ENCODE results near the gene COLGALT1.
"Not testable (repeated sequence)": the region's sequence is repeated elsewhere in the genome, so short reads cannot be mapped to it uniquely, and the experiment has no call there.

The COLGALT1 gene

DNA sequence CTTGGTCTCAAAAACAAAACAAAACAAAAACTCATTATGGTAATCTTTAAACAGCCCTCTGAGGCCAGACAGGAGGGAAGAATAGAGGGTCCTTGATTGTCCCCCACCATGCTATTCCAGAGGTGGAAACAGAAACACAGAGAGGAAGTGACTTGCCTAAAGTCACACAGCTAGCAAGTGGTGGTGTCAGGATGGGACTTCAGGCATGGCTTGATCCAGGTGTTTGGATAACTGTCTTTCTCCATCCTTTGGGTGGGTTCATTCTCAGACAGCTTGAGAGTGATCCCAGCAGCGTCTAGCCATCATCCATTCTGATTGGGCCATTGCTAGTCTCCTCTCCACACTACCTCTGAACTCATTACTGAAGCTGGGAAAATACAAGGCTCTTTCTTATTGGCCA lies 12.5 kb downstream of the COLGALT1 start:
- Histone ChIP-seq H3K36me3 (ENCODE audit: control insufficient read depth, low read length) (peaks cover 63% of the 10 kb centered on the region), H3K9me2 (replicated peaks; ENCODE audit: control insufficient read depth, low read length) (no peaks in the 10 kb centered on the region), H3K27ac (ENCODE audit: low read depth, low read length) (no peak overlapping the region), H3K27me3 (ENCODE audit: control insufficient read depth, low read length) (no peaks in the 10 kb centered on the region), H3K79me2 (ENCODE audit: control insufficient read depth, low read length) (0 out of 2 replicates have a peak, but pooled peaks cover 3% of the 10 kb centered on the region), H3K4me3 (ENCODE audit: low read length) (no peak overlapping the region), H4K20me1 (ENCODE audit: control insufficient read depth, insufficient read depth, low read depth, low read length) (no peaks in the 10 kb centered on the region), H3K4me2 (ENCODE audit: low read length) (no peak overlapping the region), H3K9me3 (ENCODE audit: control insufficient read depth, insufficient read depth, low read length) (no peaks in the 10 kb centered on the region), H3K4me1 (ENCODE audit: control insufficient read depth, low read length) (no peaks in the 10 kb centered on the region), H3F3A (ENCODE audit: control insufficient read depth, insufficient read depth) (no peaks in the 10 kb centered on the region)
- no peak for TF ChIP-seq EZH2phosphoT487 (IDR thresholded peaks at IDR 0.05; ENCODE audit: borderline replicate concordance, low read length)
- TF ChIP-seq, protein P1, sequence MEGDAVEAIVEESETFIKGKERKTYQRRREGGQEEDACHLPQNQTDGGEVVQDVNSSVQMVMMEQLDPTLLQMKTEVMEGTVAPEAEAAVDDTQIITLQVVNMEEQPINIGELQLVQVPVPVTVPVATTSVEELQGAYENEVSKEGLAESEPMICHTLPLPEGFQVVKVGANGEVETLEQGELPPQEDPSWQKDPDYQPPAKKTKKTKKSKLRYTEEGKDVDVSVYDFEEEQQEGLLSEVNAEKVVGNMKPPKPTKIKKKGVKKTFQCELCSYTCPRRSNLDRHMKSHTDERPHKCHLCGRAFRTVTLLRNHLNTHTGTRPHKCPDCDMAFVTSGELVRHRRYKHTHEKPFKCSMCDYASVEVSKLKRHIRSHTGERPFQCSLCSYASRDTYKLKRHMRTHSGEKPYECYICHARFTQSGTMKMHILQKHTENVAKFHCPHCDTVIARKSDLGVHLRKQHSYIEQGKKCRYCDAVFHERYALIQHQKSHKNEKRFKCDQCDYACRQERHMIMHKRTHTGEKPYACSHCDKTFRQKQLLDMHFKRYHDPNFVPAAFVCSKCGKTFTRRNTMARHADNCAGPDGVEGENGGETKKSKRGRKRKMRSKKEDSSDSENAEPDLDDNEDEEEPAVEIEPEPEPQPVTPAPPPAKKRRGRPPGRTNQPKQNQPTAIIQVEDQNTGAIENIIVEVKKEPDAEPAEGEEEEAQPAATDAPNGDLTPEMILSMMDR (IDR thresholded peaks at IDR 0.05; ENCODE audit: low read depth, low read length, poor library complexity, severe bottlenecking) = no peak

DNA sequence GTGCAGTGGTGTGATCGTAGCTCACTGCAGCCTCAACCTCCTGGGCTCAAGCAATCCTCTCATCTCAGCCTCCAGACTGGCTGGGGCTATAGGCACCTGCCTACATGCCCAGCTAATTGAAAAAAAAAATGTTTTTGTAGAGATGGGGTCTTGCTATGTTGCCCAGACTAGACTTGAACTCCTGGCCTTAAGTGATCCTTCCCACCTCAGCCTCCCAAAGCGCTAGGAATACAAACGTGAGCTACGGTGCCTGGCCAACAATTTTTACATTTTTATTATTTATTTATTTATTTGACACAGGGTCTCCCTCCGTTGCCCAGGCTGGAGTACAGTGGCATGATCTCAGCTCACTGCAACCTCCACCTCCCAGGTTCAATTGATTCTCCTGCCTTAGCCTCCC lies 14.8 kb downstream of the COLGALT1 start:
- H3K27me3 ChIP-seq (ENCODE audit: control insufficient read depth, low read length); H3K4me2 ChIP-seq (ENCODE audit: low read length); H4K20me1 ChIP-seq (ENCODE audit: control insufficient read depth, insufficient read depth, low read depth, low read length); H3K4me1 ChIP-seq (ENCODE audit: control insufficient read depth, low read length); H3K79me2 ChIP-seq (ENCODE audit: control insufficient read depth, low read length); H3K9me3 ChIP-seq (ENCODE audit: control insufficient read depth, insufficient read depth, low read length); H3F3A ChIP-seq (ENCODE audit: control insufficient read depth, insufficient read depth); H3K4me3 ChIP-seq (ENCODE audit: low read length); H3K9me2 ChIP-seq (replicated peaks; ENCODE audit: control insufficient read depth, low read length); H3K27ac ChIP-seq (ENCODE audit: low read depth, low read length): not testable (repeated sequence)
- peaks cover 60% of the 10 kb centered on the region for H3K36me3 ChIP-seq (ENCODE audit: control insufficient read depth, low read length)

DNA sequence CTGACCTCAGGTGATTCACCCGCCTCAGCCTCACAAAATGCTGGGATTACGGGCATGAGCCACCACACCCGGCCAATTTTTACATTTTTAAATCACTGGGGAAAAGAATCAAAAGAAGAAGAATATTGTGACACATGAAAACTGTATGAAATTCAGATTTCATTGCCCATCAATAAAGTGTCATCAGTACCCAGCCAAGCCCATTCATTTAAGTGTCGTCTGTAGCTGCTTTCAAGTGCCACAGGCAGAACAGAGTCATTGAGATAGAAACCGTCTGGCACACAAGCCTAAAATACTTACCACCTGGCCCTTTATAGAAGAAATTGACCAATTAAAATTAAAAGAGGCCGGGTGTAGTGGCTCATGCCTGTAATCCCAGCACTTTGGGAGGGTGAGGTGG lies 15.3 kb downstream of the COLGALT1 start:
- no peak overlapping the region for H3K4me2 ChIP-seq (ENCODE audit: low read length)
- H3K9me2 ChIP-seq (replicated peaks; ENCODE audit: control insufficient read depth, low read length) = no peaks in the 10 kb centered on the region
- H4K20me1 ChIP-seq (ENCODE audit: control insufficient read depth, insufficient read depth, low read depth, low read length) = peaks cover 1% of the 10 kb centered on the region; the same call in 1 of the 2 replicates
- no peak overlapping the region for H3K4me3 ChIP-seq (ENCODE audit: low read length)
- H3K36me3 ChIP-seq (ENCODE audit: control insufficient read depth, low read length) = peaks cover 59% of the 10 kb centered on the region
- no peaks in the 10 kb centered on the region for H3K4me1 ChIP-seq (ENCODE audit: control insufficient read depth, low read length)
- no peak for TF ChIP-seq EZH2phosphoT487 (IDR thresholded peaks at IDR 0.05; ENCODE audit: borderline replicate concordance, low read length)
- TF ChIP-seq, protein P1 (IDR thresholded peaks at IDR 0.05; ENCODE audit: low read depth, low read length, poor library complexity, severe bottlenecking) = no peak
- H3F3A ChIP-seq (ENCODE audit: control insufficient read depth, insufficient read depth) = peaks cover 3% of the 10 kb centered on the region; the same call in 1 of the 2 replicates
- no peaks in the 10 kb centered on the region for H3K27me3 ChIP-seq (ENCODE audit: control insufficient read depth, low read length)
- H3K9me3 ChIP-seq (ENCODE audit: control insufficient read depth, insufficient read depth, low read length) = no peaks in the 10 kb centered on the region
- H3K79me2 ChIP-seq (ENCODE audit: control insufficient read depth, low read length) = peaks cover 6% of the 10 kb centered on the region; the same call in 1 of the 2 replicates
- H3K27ac ChIP-seq (ENCODE audit: low read depth, low read length) = no peak overlapping the region

DNA sequence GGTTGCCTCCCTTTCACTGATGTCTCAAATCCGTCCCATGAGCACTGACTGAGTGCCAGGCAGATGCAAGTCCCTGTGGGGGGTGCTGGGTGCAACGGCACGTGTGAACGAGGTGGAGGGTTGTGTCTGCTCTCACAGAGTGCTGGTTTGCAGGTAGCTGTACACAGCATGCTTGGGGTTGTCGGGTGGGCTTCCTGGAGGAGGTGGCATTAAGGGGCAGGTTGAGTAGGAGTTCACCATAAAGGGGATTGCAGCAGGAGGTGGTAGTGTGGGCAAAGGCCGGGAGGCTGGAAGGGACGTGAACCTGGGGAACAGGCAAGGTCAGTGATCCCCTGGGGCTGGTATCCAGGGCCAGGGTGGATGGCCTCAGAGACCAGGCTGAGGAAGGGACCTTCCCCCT lies 17.2 kb downstream of the COLGALT1 start:
- H3F3A ChIP-seq (ENCODE audit: control insufficient read depth, insufficient read depth) = peaks cover 3% of the 10 kb centered on the region; the same call in 1 of the 2 replicates
- no peaks in the 10 kb centered on the region for H3K4me1 ChIP-seq (ENCODE audit: control insufficient read depth, low read length)

More for the DNA sequence above, 17.2 kb downstream of the COLGALT1 start:
- Histone ChIP-seq H3K9me2 (replicated peaks; ENCODE audit: control insufficient read depth, low read length) (no peaks in the 10 kb centered on the region), H4K20me1 (ENCODE audit: control insufficient read depth, insufficient read depth, low read depth, low read length) (peaks cover 8% of the 10 kb centered on the region), H3K4me2 (ENCODE audit: low read length) (no peak overlapping the region), H3K27ac (ENCODE audit: low read depth, low read length) (no peak overlapping the region), H3K9me3 (ENCODE audit: control insufficient read depth, insufficient read depth, low read length) (no peaks in the 10 kb centered on the region), H3K79me2 (ENCODE audit: control insufficient read depth, low read length) (peaks cover 10% of the 10 kb centered on the region; the same call in 1 of the 2 replicates), H3K36me3 (ENCODE audit: control insufficient read depth, low read length) (peaks cover 63% of the 10 kb centered on the region), H3K4me3 (ENCODE audit: low read length) (no peak overlapping the region), H3K27me3 (ENCODE audit: control insufficient read depth, low read length) (no peaks in the 10 kb centered on the region)
- no peak for TF ChIP-seq EZH2phosphoT487 (IDR thresholded peaks at IDR 0.05; ENCODE audit: borderline replicate concordance, low read length)
- TF ChIP-seq, protein P1 (IDR thresholded peaks at IDR 0.05; ENCODE audit: low read depth, low read length, poor library complexity, severe bottlenecking) = no peak
